Neuronal stem cell (in vitro differentiated cells): ENCODE measurements around the gene PCARE.

ENCODE experiments used
- DNase-seq: peaks from one replicate; pipeline ENCODE4 v3.0.0-alpha.2; 2013; ENCODE audit warnings: low spot score
- H2AFZ ChIP-seq: one replicate; pipeline ENCODE4 v1.6.1; 2013; ENCODE audit warnings: mild to moderate bottlenecking, low read length, inconsistent platforms
- H2AK5ac ChIP-seq: 2 replicates; pipeline ENCODE4 v1.6.1; 2013; ENCODE audit warnings: low read depth, mild to moderate bottlenecking, inconsistent platforms, low read length, moderate library complexity, mixed read lengths
- H2BK120ac ChIP-seq: 2 replicates; pipeline ENCODE4 v1.6.1; 2013; ENCODE audit warnings: low read depth, mild to moderate bottlenecking, inconsistent platforms, low read length, moderate library complexity, mixed read lengths
- H2BK12ac ChIP-seq: one replicate; pipeline ENCODE4 v1.6.1; 2013; ENCODE audit warnings: low read length, inconsistent platforms
- H2BK15ac ChIP-seq: 2 replicates; pipeline ENCODE4 v1.6.1; 2013; ENCODE audit warnings: mild to moderate bottlenecking, low read length, inconsistent platforms, mixed read lengths
- H2BK5ac ChIP-seq: one replicate; pipeline ENCODE4 v1.6.1; 2013; ENCODE audit warnings: inconsistent platforms, mild to moderate bottlenecking, low read length, moderate library complexity
- H3K14ac ChIP-seq: one replicate; pipeline ENCODE4 v1.6.1; 2013; ENCODE audit warnings: low read length, inconsistent platforms
- H3K18ac ChIP-seq: 2 replicates; pipeline ENCODE4 v1.6.1; 2013; ENCODE audit warnings: low read length, inconsistent platforms
- H3K23ac ChIP-seq: 2 replicates; pipeline ENCODE4 v1.6.1; 2013; ENCODE audit warnings: low read depth, mild to moderate bottlenecking, mixed read lengths, low read length, inconsistent platforms; ENCODE audit not compliant: poor library complexity
- H3K27ac ChIP-seq: replicated peaks from 3 replicates; pipeline ENCODE4 v1.5.1; 2013; ENCODE audit warnings: low read length, inconsistent platforms
- H3K27me3 ChIP-seq, 3 experiments: 2 replicates each; pipeline ENCODE4 v1.6.1; 2013; ENCODE audit warnings: low read length in 3 of 3, mild to moderate bottlenecking in 2 of 3, inconsistent platforms in 1 of 3, low read depth in 1 of 3, mixed read lengths in 1 of 3, moderate library complexity in 1 of 3; ENCODE audit not compliant: control insufficient read depth in 3 of 3, insufficient read depth in 3 of 3
- H3K36me3 ChIP-seq, 2 donors: replicated peaks in 1 of 2; 2 replicates each; pipeline ENCODE4 v1.6.1; 2013; ENCODE audit warnings: low read length in 2 of 2; ENCODE audit not compliant: control insufficient read depth in 2 of 2, insufficient read depth in 2 of 2
- H3K4ac ChIP-seq: 2 replicates; pipeline ENCODE4 v1.6.1; 2013; ENCODE audit warnings: inconsistent platforms, mild to moderate bottlenecking, low read length, moderate library complexity
- H3K4me1 ChIP-seq, 2 donors: 1 replicate in 1 of 2; 2 replicates in 1 of 2; pipeline ENCODE4 v1.6.1; 2013; ENCODE audit warnings: low read length in 2 of 2, low read depth in 1 of 2; ENCODE audit not compliant: control insufficient read depth in 2 of 2, insufficient read depth in 1 of 2
- H3K4me2 ChIP-seq: one replicate; pipeline ENCODE4 v1.6.1; 2013; ENCODE audit warnings: mild to moderate bottlenecking, low read length, inconsistent platforms; ENCODE audit not compliant: insufficient read depth, poor library complexity, severe bottlenecking
- H3K4me3 ChIP-seq, 2 donors: 2 replicates each; pipeline ENCODE4 v1.5.1; 2013; ENCODE audit warnings: low read length in 2 of 2, mild to moderate bottlenecking in 2 of 2, inconsistent platforms in 1 of 2, moderate library complexity in 1 of 2
- H3K79me1 ChIP-seq: one replicate; pipeline ENCODE4 v1.6.1; 2013; ENCODE audit warnings: low read depth, mild to moderate bottlenecking, inconsistent platforms, low read length, moderate library complexity
- H3K9ac ChIP-seq: one replicate; pipeline ENCODE4 v1.6.1; 2013; ENCODE audit warnings: mild to moderate bottlenecking, low read depth, low read length, inconsistent platforms; ENCODE audit not compliant: poor library complexity
- H3K9me3 ChIP-seq, 2 donors: replicated peaks in 1 of 2; 2 replicates each; pipeline versions ENCODE3 to v1.6.1; 2013; ENCODE audit warnings: low read length in 2 of 2, mild to moderate bottlenecking in 2 of 2, inconsistent platforms in 1 of 2, low read depth in 1 of 2, mixed read lengths in 1 of 2, moderate library complexity in 1 of 2; ENCODE audit not compliant: control insufficient read depth in 2 of 2, insufficient read depth in 1 of 2
- H4K8ac ChIP-seq: one replicate; pipeline ENCODE4 v1.6.1; 2013; ENCODE audit warnings: low read depth, mild to moderate bottlenecking, inconsistent platforms, low read length, moderate library complexity
- H4K91ac ChIP-seq: one replicate; pipeline ENCODE4 v1.6.1; 2013; ENCODE audit warnings: low read length, low read depth, mild to moderate bottlenecking, inconsistent platforms; ENCODE audit not compliant: poor library complexity
- WGBS, 2 donors: extraction: QIAGEN DNeasy Blood & Tissue Kit; methylation state at CpG; one replicate each; pipeline ENCODE4 v1.1.7; 2013; ENCODE audit warnings: missing lambda C conversion rate in 2 of 2, mixed read lengths in 1 of 2; ENCODE audit not compliant: insufficient read length in 2 of 2, insufficient replicate concordance in 1 of 2; ENCODE audit errors: extremely low coverage in 2 of 2; 5-methylcytosine and 5-hydroxymethylcytosine counted together

The PCARE gene

GRCh38 chr2:29066271-29066860, 8.0 kb downstream of the PCARE start:
- Histone ChIP-seq H4K8ac (no peak overlapping the region), H3K4me2 (no peak overlapping the region), H3K79me1 (no peaks in the 10 kb centered on the region), H3K9me3 (no peaks in the 10 kb centered on the region), H3K36me3 (no peaks in the 10 kb centered on the region), H3K4me1 (peaks cover 29 to 38% of the 10 kb centered on the region in 2 donors), H2BK12ac (no peak overlapping the region), H3K27ac (no peak overlapping the region), H2BK15ac (peak overlapping the region; percentile 27), H4K91ac (no peak overlapping the region), H3K18ac (peak overlapping the region; percentile 80), H3K4ac (no peak overlapping the region), H2AFZ (no peak overlapping the region), H3K14ac (no peak overlapping the region), H3K27me3 (peaks cover 0 to 2% (median 2%) of the 10 kb centered on the region in 3 experiments), H3K23ac (peak overlapping the region; percentile 17), H2BK120ac (no peak overlapping the region), H2AK5ac (peak overlapping the region; percentile 78), H2BK5ac (no peak overlapping the region), H3K4me3 (no peak overlapping the region), H3K9ac (no peak overlapping the region)
- WGBS, 2 donors, result no CpG with 5 or more reads among the region's 8 CpGs
- no peak for DNase-seq

DNA sequence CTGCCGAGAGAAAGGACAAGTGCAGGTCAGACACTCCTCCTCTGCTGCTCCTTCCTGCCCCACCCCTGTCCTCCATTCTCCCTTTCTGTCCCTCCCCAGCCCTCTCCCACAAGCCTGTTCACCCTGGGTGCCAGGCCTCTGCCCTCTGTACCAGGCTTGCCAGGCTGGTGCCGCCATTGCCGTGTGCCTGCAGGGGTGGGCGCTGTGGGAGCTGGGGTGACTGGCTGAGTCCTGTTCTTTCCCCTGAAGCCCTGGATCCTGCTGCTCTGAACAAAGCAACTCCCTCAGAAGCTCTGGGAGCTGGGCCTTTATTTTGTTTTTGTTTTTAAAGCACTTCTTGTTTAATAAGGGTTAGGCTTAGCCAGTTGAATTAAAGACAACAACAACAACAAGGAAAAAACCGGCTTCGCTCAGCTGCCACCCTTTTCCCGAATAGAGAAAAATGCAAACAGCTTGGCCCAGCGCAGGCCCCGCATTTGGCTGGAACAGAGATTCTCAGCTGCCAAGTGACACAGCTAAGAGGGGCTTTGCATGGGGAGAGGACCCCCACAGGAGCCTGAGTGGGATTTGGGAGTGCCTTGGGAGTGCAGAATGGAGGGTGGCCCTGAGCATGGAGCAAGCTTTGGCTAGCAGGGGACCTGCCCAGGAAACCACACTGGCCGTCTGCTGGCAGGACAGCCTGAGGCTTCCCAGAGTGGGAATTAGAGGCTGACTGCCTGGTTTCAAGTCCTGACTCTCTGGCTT, 9.1 kb downstream of the PCARE start:
- Histone ChIP-seq H3K4ac (no peak overlapping the region), H3K14ac (no peak overlapping the region), H4K8ac (no peak overlapping the region), H2BK15ac (peak overlapping the region; percentile 30), H2AFZ (peak overlapping the region; percentile 90), H3K79me1 (no peaks in the 10 kb centered on the region), H3K27ac (no peak overlapping the region), H3K23ac (no peak overlapping the region), H2BK120ac (no peak overlapping the region), H3K18ac (peak overlapping the region; percentile 59), H2BK5ac (peak overlapping the region; percentile 10), H4K91ac (no peak overlapping the region), H3K36me3 (no peaks in the 10 kb centered on the region), H3K9ac (no peak overlapping the region), H3K4me3 (no peak overlapping the region), H2BK12ac (no peak overlapping the region), H2AK5ac (peak overlapping the region; percentile 83), H3K4me1 (peaks cover 29 to 36% of the 10 kb centered on the region in 2 donors), H3K9me3 (no peaks in the 10 kb centered on the region), H3K4me2 (no peak overlapping the region), H3K27me3 (peaks cover 0 to 5% (median 2%) of the 10 kb centered on the region in 3 experiments)
- no peak for DNase-seq
- WGBS, 2 donors, result no CpG with 5 or more reads among the region's 10 CpGs

GRCh38 chr2:29064746-29065067, 9.6 kb downstream of the PCARE start:
- Histone ChIP-seq H3K4ac (no peak overlapping the region), H3K9ac (no peak overlapping the region), H3K79me1 (no peaks in the 10 kb centered on the region), H2AFZ (peak overlapping the region; percentile 90), H2BK120ac (no peak overlapping the region), H3K27me3 (peaks cover 0 to 9% (median 2%) of the 10 kb centered on the region in 3 experiments), H3K27ac (no peak overlapping the region), H3K36me3 (no peaks in the 10 kb centered on the region), H2BK5ac (peak overlapping the region; percentile 10), H3K4me3 (no peak overlapping the region), H2AK5ac (peak overlapping the region; percentile 83), H3K14ac (peak overlapping the region; percentile 9), H3K18ac (peak overlapping the region; percentile 78), H4K8ac (no peak overlapping the region), H3K9me3 (no peaks in the 10 kb centered on the region), H3K4me2 (no peak overlapping the region), H3K4me1 (peaks cover 29 to 36% of the 10 kb centered on the region in 2 donors), H2BK15ac (no peak overlapping the region), H4K91ac (no peak overlapping the region), H3K23ac (no peak overlapping the region), H2BK12ac (no peak overlapping the region)
- DNase-seq, result no peak
- WGBS, 2 donors, result no CpG with 5 or more reads among the region's 11 CpGs

DNA sequence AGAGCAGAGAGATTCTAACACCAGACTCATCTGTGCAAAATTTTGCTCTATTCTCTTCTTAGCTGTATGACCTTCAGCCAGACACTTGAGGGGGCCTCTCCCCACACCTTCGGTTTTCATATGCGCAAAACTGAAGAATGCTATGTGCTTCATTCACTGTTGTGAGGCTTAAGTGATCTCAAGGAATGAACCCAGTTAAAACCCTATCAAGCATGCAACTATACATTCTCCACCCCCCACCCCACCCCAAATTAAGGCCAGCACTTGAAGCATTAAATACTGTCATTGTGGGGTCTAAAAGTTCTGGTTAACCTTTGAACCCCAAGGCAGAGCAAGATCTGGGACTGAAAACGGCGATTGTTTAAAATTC, 10.0 kb downstream of the PCARE start:
- no peaks in the 10 kb centered on the region for H3K9me3 ChIP-seq
- peaks cover 29 to 36% of the 10 kb centered on the region in 2 donors for H3K4me1 ChIP-seq
- no peak overlapping the region for H2AK5ac ChIP-seq
- H2BK12ac ChIP-seq, result no peak overlapping the region
- no peak overlapping the region for H3K27ac ChIP-seq
- no peak overlapping the region for H2BK120ac ChIP-seq
- H3K36me3 ChIP-seq, result no peaks in the 10 kb centered on the region
- no peak overlapping the region for H3K4me3 ChIP-seq
- H3K4ac ChIP-seq, result no peak overlapping the region
- H2BK5ac ChIP-seq, result no peak overlapping the region
- H3K23ac ChIP-seq, result no peak overlapping the region
- H3K4me2 ChIP-seq, result peak overlapping the region; percentile 15
- H3K9ac ChIP-seq, result no peak overlapping the region
- H2AFZ ChIP-seq, result peak overlapping the region; percentile 90
- H4K8ac ChIP-seq, result no peak overlapping the region
- peaks cover 0 to 11% (median 2%) of the 10 kb centered on the region in 3 experiments for H3K27me3 ChIP-seq
- DNase-seq, result no peak
- no peak overlapping the region for H4K91ac ChIP-seq
- peak overlapping the region; percentile 9 for H3K14ac ChIP-seq
- no CpG with 5 or more reads among the region's 4 CpGs for WGBS, 2 donors
- H3K79me1 ChIP-seq, result no peaks in the 10 kb centered on the region
- no peak overlapping the region for H3K18ac ChIP-seq
- H2BK15ac ChIP-seq, result no peak overlapping the region
